Measurements from ENCODE around the gene STAB1.

The STAB1 gene

GRCh38 chr3:52494886-52495495 is at the start of gene STAB1:
STAB1 (plus strand) TSS chr3:52495338; CDS start chr3:52495414, 76 bp downstream.
- DNase-seq: no peak

GRCh38 chr3:52446042-52446441 is 49.1 kb upstream of the STAB1 start:
- DNase-seq: no peak

GRCh38 chr3:52446631-52447511 is 48.3 kb upstream of the STAB1 start:
- peak; percentile 69 for DNase-seq

- DNase-seq: no peak
Observed at GRCh38 chr3:52447512-52448355, 47.4 kb upstream of the STAB1 start.

GRCh38 chr3:52450489-52451236 is 44.5 kb upstream of the STAB1 start:
- no peak for DNase-seq

- DNase-seq: no peak
Observed at GRCh38 chr3:52451237-52452083, 43.7 kb upstream of the STAB1 start.

GRCh38 chr3:52452126-52452525 is 43.0 kb upstream of the STAB1 start:
- DNase-seq: no peak

GRCh38 chr3:52452570-52453221 is 42.4 kb upstream of the STAB1 start:
- DNase-seq: no peak

GRCh38 chr3:52453496-52454249 is 41.5 kb upstream of the STAB1 start, which contains the start of gene TNNC1:
TNNC1 (minus strand) TSS chr3:52454041; CDS start chr3:52454015, 26 bp downstream.
- DNase-seq: no peak

- DNase-seq: no peak
Observed at GRCh38 chr3:52454250-52454937, 40.7 kb upstream of the STAB1 start.

- DNase-seq: no peak
Observed at GRCh38 chr3:52454938-52455282, 40.2 kb upstream of the STAB1 start.

GRCh38 chr3:52455283-52456168 is 39.6 kb upstream of the STAB1 start, which contains the start of gene NISCH:
NISCH (plus strand) TSS chr3:52455604; CDS start chr3:52455642, 38 bp downstream.
- DNase-seq: peak; percentile 93

- no peak for DNase-seq
Observed at GRCh38 chr3:52456169-52456799, 38.9 kb upstream of the STAB1 start.

- DNase-seq: no peak
Observed at GRCh38 chr3:52456800-52457183, 38.3 kb upstream of the STAB1 start.

GRCh38 chr3:52458031-52458760 is 36.9 kb upstream of the STAB1 start:
- DNase-seq: no peak

GRCh38 chr3:52458770-52459545 is 36.2 kb upstream of the STAB1 start:
- no peak for DNase-seq

All from CD4-positive, alpha-beta T cell treated with Interferon gamma for 1 hour (primary cell).